IMR-90 (cell line): ENCODE data around the gene FBXO40. TPM values are rescaled to one million over a fixed set of nuclear protein-coding genes. Genes with fewer than 3 reads are reported as not detected.

Source experiments
- ATAC-seq: fragments of 200-7000 bp; cut with Tn5 transposase; 2 replicates; pipeline ENCODE4 v1.9.1; 2020; ENCODE audit warnings: low read depth, mild to moderate bottlenecking, moderate library complexity
- BruUV-seq: library from RNA; stranded (reverse); fragments of 400-500 nt; replicated peaks from 2 replicates; lab custom pipeline; 2021; lab: Mats Ljungman, UMichigan
- CTCF ChIA-PET: fragments of 300-600 bp; formaldehyde crosslinking; extraction: SDS; loops from one replicate; lab custom pipeline; 2021; ENCODE audit warnings: antibody characterized with exemption; lab: Yijun Ruan, JAX
- POLR2A ChIA-PET: fragments of 300-600 bp; sonication (Branson Sonifier 250); formaldehyde crosslinking; loops from one replicate; lab custom pipeline; 2022; ENCODE audit warnings: antibody characterized with exemption; ENCODE audit not compliant: unreplicated experiment; lab: Charles Lee
- DNase-seq: peaks from one replicate; pipeline ENCODE4 v3.0.0; 2013
- H2AFZ ChIP-seq: replicated peaks from 2 replicates; pipeline ENCODE3; 2013; ENCODE audit warnings: low read length, mild to moderate bottlenecking; ENCODE audit not compliant: poor library complexity
- H2AK5ac ChIP-seq: 2 replicates; pipeline ENCODE4 v1.6.1; 2013; ENCODE audit warnings: low read depth, low read length, inconsistent platforms
- H2AK9ac ChIP-seq: replicated peaks from 2 replicates; pipeline ENCODE3; 2013; ENCODE audit warnings: mild to moderate bottlenecking, low read depth, low read length, moderate library complexity; ENCODE audit not compliant: poor library complexity
- H2BK120ac ChIP-seq: 2 replicates; pipeline ENCODE4 v1.6.1; 2013; ENCODE audit warnings: low read depth, low read length, inconsistent platforms
- H2BK15ac ChIP-seq: 3 replicates; pipeline ENCODE4 v1.6.1; 2013; ENCODE audit warnings: low read depth, low read length, inconsistent platforms
- H2BK20ac ChIP-seq: 2 replicates; pipeline ENCODE4 v1.6.1; 2013; ENCODE audit warnings: low read depth, mild to moderate bottlenecking, inconsistent platforms, low read length, moderate library complexity
- H2BK5ac ChIP-seq: 2 replicates; pipeline ENCODE4 v1.6.1; 2013; ENCODE audit warnings: mild to moderate bottlenecking, low read depth, low read length, inconsistent platforms; ENCODE audit not compliant: poor library complexity, severe bottlenecking
- H3K14ac ChIP-seq: replicated peaks from 2 replicates; pipeline ENCODE4 v1.6.1; 2013; ENCODE audit warnings: low read depth, low read length, inconsistent platforms
- H3K18ac ChIP-seq: 2 replicates; pipeline ENCODE4 v1.6.1; 2013; ENCODE audit warnings: low read depth, low read length, control low read depth
- H3K23ac ChIP-seq: 2 replicates; pipeline ENCODE4 v1.6.1; 2013; ENCODE audit warnings: low read depth, low read length, inconsistent platforms
- H3K27ac ChIP-seq: 2 replicates; pipeline ENCODE4 v1.5.1; 2013; ENCODE audit warnings: mild to moderate bottlenecking, control low read depth, low read length; ENCODE audit not compliant: insufficient read depth
- H3K27me3 ChIP-seq: 2 replicates; pipeline ENCODE4 v1.6.1; 2013; ENCODE audit warnings: low read length; ENCODE audit not compliant: control insufficient read depth, insufficient read depth
- H3K36me3 ChIP-seq: 2 replicates; pipeline ENCODE4 v1.6.1; 2013; ENCODE audit warnings: low read length, mixed read lengths; ENCODE audit not compliant: control insufficient read depth, insufficient read depth
- H3K4ac ChIP-seq: 2 replicates; pipeline ENCODE4 v1.6.1; 2013; ENCODE audit warnings: low read depth, low read length, inconsistent platforms
- H3K4me1 ChIP-seq: 2 replicates; pipeline ENCODE4 v1.6.1; 2013; ENCODE audit warnings: low read length, mixed read lengths; ENCODE audit not compliant: control insufficient read depth, insufficient read depth
- H3K4me2 ChIP-seq: 2 replicates; pipeline ENCODE4 v1.6.1; 2013; ENCODE audit warnings: low read depth, mild to moderate bottlenecking, control low read depth, low read length, moderate library complexity
- H3K4me3 ChIP-seq: 2 replicates; pipeline ENCODE4 v1.5.1; 2013; ENCODE audit warnings: low read depth, mild to moderate bottlenecking, control low read depth, low read length, moderate library complexity; ENCODE audit not compliant: insufficient read depth
- H3K56ac ChIP-seq: 2 replicates; pipeline ENCODE4 v1.6.1; 2013; ENCODE audit warnings: low read length, inconsistent platforms; ENCODE audit not compliant: insufficient read depth; ENCODE audit errors: extremely low read depth
- H3K79me1 ChIP-seq, 2 experiments: 2 replicates each; pipeline ENCODE4 v1.6.1; 2013; ENCODE audit warnings: low read length in 2 of 2, inconsistent platforms in 1 of 2, low read depth in 1 of 2
- H3K9ac ChIP-seq: 2 replicates; pipeline ENCODE4 v1.6.1; 2013; ENCODE audit warnings: low read depth, low read length, control low read depth
- H3K9me1 ChIP-seq: 2 replicates; pipeline ENCODE4 v1.6.1; 2013; ENCODE audit warnings: low read length, inconsistent platforms; ENCODE audit not compliant: insufficient read depth
- H3K9me3 ChIP-seq: 2 replicates; pipeline ENCODE4 v1.6.1; 2013; ENCODE audit warnings: low read length; ENCODE audit not compliant: control insufficient read depth, insufficient read depth
- H4K20me1 ChIP-seq: 2 replicates; pipeline ENCODE4 v1.6.1; 2013; ENCODE audit warnings: low read length, inconsistent platforms; ENCODE audit not compliant: insufficient read depth
- H4K5ac ChIP-seq: 2 replicates; pipeline ENCODE4 v1.6.1; 2013; ENCODE audit warnings: mild to moderate bottlenecking, low read depth, low read length, control low read depth
- H4K8ac ChIP-seq, 2 experiments: 2 replicates each; pipeline ENCODE4 v1.6.1; 2013; ENCODE audit warnings: low read depth in 2 of 2, low read length in 2 of 2, control low read depth in 1 of 2, inconsistent platforms in 1 of 2
- H4K91ac ChIP-seq: 2 replicates; pipeline ENCODE4 v1.6.1; 2013; ENCODE audit warnings: low read depth, low read length, inconsistent platforms; ENCODE audit not compliant: insufficient read depth
- CHD1 ChIP-seq: IDR thresholded peaks from 2 replicates; pipeline ENCODE4 v1.6.1; 2012; ENCODE audit warnings: low read depth, low read length, improper control_type of control experiment
- CTCF ChIP-seq: conservative IDR thresholded peaks from 2 replicates; pipeline ENCODE4 v1.5.1; 2012; ENCODE audit warnings: mild to moderate bottlenecking, low read depth, low read length, improper control_type of control experiment
- NFE2L2 ChIP-seq: fragments of 150-350 bp; IDR thresholded peaks from 2 replicates; pipeline ENCODE4 v1.6.1; 2016; ENCODE audit warnings: low read depth, mild to moderate bottlenecking, low read length
- POLR2A ChIP-seq: IDR thresholded peaks from 2 replicates; pipeline ENCODE4 v1.6.1; 2012; ENCODE audit warnings: mild to moderate bottlenecking, low read depth, low read length
- RAD21 ChIP-seq: IDR thresholded peaks from 2 replicates; pipeline ENCODE4 v1.6.1; 2012; ENCODE audit warnings: low read length, improper control_type of control experiment
- RCOR1 ChIP-seq: IDR thresholded peaks from 2 replicates; pipeline ENCODE4 v1.6.1; 2012; ENCODE audit warnings: mild to moderate bottlenecking, low read length, improper control_type of control experiment; ENCODE audit not compliant: insufficient replicate concordance
- dilution Hi-C: fragments of 300-500 bp; cut with HindIII; formaldehyde crosslinking; loops from one replicate; pipeline ENCODE4 v1.14.3; 2018; ENCODE audit warnings: low sequenced_read_pairs; ENCODE audit not compliant: unreplicated experiment
- in situ Hi-C: fragments of 300-500 bp; cut with MboI; formaldehyde crosslinking; loops from 3 replicates; pipeline ENCODE4 v1.14.3; 2019; ENCODE audit warnings: low sequenced_read_pairs, inconsistent platforms, mixed read lengths
- intact Hi-C: fragments of 100-400 bp; cut with micrococcal nuclease; formaldehyde crosslinking; loops from 2 replicates; pipeline ENCODE4 v1.10.0; 2022
- polyA plus RNA-seq, 3 experiments: library from polyadenylated mRNA; depleted of rRNA; stranded (reverse); fragments of >200 nt; gene quantifications; 2 replicates each; pipeline ENCODE4 v1.2.3, GENCODE V29; 2012; ENCODE audit warnings: low replicate concordance in 1 of 3
- total RNA-seq: library from RNA; depleted of rRNA; stranded (reverse); fragments of >200 nt; gene quantifications from 2 replicates; pipeline ENCODE4 v1.2.3, GENCODE V29; 2012
- TF ChIP-seq, protein P1 (sequence below): fragments of 150-350 bp; IDR thresholded peaks from 2 replicates; pipeline ENCODE4 v1.6.1; 2017; ENCODE audit warnings: mild to moderate bottlenecking, antibody characterized with exemption, low read length, low read depth

FBXO40 gene
- total and polyA plus RNA-seq, 2 of the 4 experiments (the other 2 are of a cell fraction), result not detected

GRCh38 chr3:121662742-121663141 lies 69.6 kb downstream of the FBXO40 start:
- H2BK5ac ChIP-seq, result no peak overlapping the region
- H3K23ac ChIP-seq, result no peak overlapping the region
- no peak overlapping the region for H3K4me3 ChIP-seq
- H3K36me3 ChIP-seq, result peaks cover 34% of the 10 kb centered on the region
- in situ Hi-C loops, result no loop called here
- no peak overlapping the region for H3K56ac ChIP-seq
- intact Hi-C loops, result no loop called here
- no peak overlapping the region for H4K8ac ChIP-seq
- TF ChIP-seq, protein P1, sequence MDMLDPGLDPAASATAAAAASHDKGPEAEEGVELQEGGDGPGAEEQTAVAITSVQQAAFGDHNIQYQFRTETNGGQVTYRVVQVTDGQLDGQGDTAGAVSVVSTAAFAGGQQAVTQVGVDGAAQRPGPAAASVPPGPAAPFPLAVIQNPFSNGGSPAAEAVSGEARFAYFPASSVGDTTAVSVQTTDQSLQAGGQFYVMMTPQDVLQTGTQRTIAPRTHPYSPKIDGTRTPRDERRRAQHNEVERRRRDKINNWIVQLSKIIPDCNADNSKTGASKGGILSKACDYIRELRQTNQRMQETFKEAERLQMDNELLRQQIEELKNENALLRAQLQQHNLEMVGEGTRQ, result no peak
- TF ChIP-seq RAD21 (no peak), NFE2L2 (no peak), POLR2A (no peak), CTCF (no peak), CHD1 (no peak), RCOR1 (no peak)
- H4K5ac ChIP-seq, result no peak overlapping the region
- ChIA-PET CTCF (no interaction called here), POLR2A (no interaction called here)
- no peak overlapping the region for H3K4ac ChIP-seq
- H3K9ac ChIP-seq, result no peak overlapping the region
- no peak overlapping the region for H3K18ac ChIP-seq
- no peak overlapping the region for H3K4me2 ChIP-seq
- ATAC-seq (no peak), DNase-seq (no peak)
- no peaks in the 10 kb centered on the region for H4K20me1 ChIP-seq
- H2AK9ac ChIP-seq, result no peak overlapping the region
- H3K27me3 ChIP-seq, result no peaks in the 10 kb centered on the region
- H3K14ac ChIP-seq, result no peak overlapping the region
- H3K9me3 ChIP-seq, result no peaks in the 10 kb centered on the region
- dilution Hi-C loops, result no loop called here
- no peaks in the 10 kb centered on the region for H3K4me1 ChIP-seq
- H3K27ac ChIP-seq, result no peak overlapping the region
- no peak overlapping the region for H2AK5ac ChIP-seq
- no peak overlapping the region for H4K91ac ChIP-seq
- no peak overlapping the region for H2BK20ac ChIP-seq
- BruUV-seq, result no TSS peak
- H2AFZ ChIP-seq, result no peak overlapping the region
- H3K9me1 ChIP-seq, result peaks cover 6% of the 10 kb centered on the region; the same call in 1 of the 2 replicates
- H2BK15ac ChIP-seq, result no peak overlapping the region
- no peak overlapping the region for H2BK120ac ChIP-seq
- H3K79me1 ChIP-seq, result no peaks in the 10 kb centered on the region
